SW480 (cell line): ENCODE results near the gene ZNF606.

ENCODE experiments used
- DNase-seq: peaks from one replicate; pipeline ENCODE4 v3.0.0-alpha.2; 2016; ENCODE audit warnings: low spot score

ZNF606 gene

GRCh38 chr19:58002384-58003173 lies at the start of gene ZNF606:
Gene ZNF606 (minus strand): TSS chr19:58002820. CDS start chr19:58001319, 1,501 bp downstream.
- DNase-seq, result peak; percentile 87

- no peak for DNase-seq
These were observed 49.6 kb upstream of the ZNF606 start for GRCh38 chr19:58052256-58052655.

- no peak for DNase-seq
These were observed 45.1 kb upstream of the ZNF606 start for GRCh38 chr19:58047672-58048071.

- no peak for DNase-seq
These were observed 44.2 kb upstream of the ZNF606 start for GRCh38 chr19:58046856-58047255.

GRCh38 chr19:58045411-58046050 lies 42.9 kb upstream of the ZNF606 start:
- no peak for DNase-seq

- DNase-seq, result no peak
These were observed 42.3 kb upstream of the ZNF606 start for GRCh38 chr19:58044886-58045285.

GRCh38 chr19:58044391-58044790 lies 41.8 kb upstream of the ZNF606 start:
- DNase-seq, result no peak

- no peak for DNase-seq
These were observed 40.1 kb upstream of the ZNF606 start for GRCh38 chr19:58042495-58043340.

GRCh38 chr19:58040751-58041525 lies 38.3 kb upstream of the ZNF606 start:
- DNase-seq, result no peak

GRCh38 chr19:58038688-58039204 lies 36.1 kb upstream of the ZNF606 start:
- DNase-seq, result no peak

- no peak for DNase-seq
These were observed 35.5 kb upstream of the ZNF606 start for GRCh38 chr19:58037927-58038687.

GRCh38 chr19:58035863-58036262 lies 33.2 kb upstream of the ZNF606 start:
- no peak for DNase-seq

- DNase-seq, result no peak
These were observed 31.8 kb upstream of the ZNF606 start for GRCh38 chr19:58034477-58034793.

- no peak for DNase-seq
These were observed 31.3 kb upstream of the ZNF606 start, which contains the start of gene ZSCAN1 for GRCh38 chr19:58033741-58034476. Gene ZSCAN1 (plus strand): TSS chr19:58034025. CDS start chr19:58037837, 3,812 bp downstream.

- DNase-seq, result no peak
These were observed 22.0 kb upstream of the ZNF606 start for GRCh38 chr19:58024661-58025060.

GRCh38 chr19:58022283-58022660 lies 19.7 kb upstream of the ZNF606 start:
- no peak for DNase-seq

GRCh38 chr19:58021541-58022282 lies 19.1 kb upstream of the ZNF606 start:
- DNase-seq, result peak; percentile 27

GRCh38 chr19:58020129-58020528 lies 17.5 kb upstream of the ZNF606 start:
- no peak for DNase-seq

GRCh38 chr19:58014141-58014540 lies 11.5 kb upstream of the ZNF606 start:
- no peak for DNase-seq

GRCh38 chr19:58010507-58010906 lies 7.9 kb upstream of the ZNF606 start:
- DNase-seq, result no peak
